Activated T-helper 1 cell treated with Interleukin-2 at 50 U/mL for 16 hours (primary cell): Measurements from ENCODE around the gene PDCD2.
"Not testable (repeated sequence)": the region's sequence is repeated elsewhere in the genome, so short reads cannot be mapped to it uniquely, and the experiment has no call there.

Source experiments
- DNase-seq: peaks from one replicate; pipeline ENCODE4 v3.0.0-alpha.2; 2020; ENCODE audit warnings: low read depth

PDCD2 gene

GRCh38 chr6:170552765-170553533 lies 31.5 kb downstream of the PDCD2 start, which contains the start of gene PSMB1:
Gene PSMB1 (minus strand): TSS chr6:170553307. CDS start chr6:170553242, 65 bp downstream.
- peak; percentile 64 for DNase-seq

- DNase-seq: no peak
Measured at GRCh38 chr6:170545405-170545804, 39.0 kb downstream of the PDCD2 start.

GRCh38 chr6:170542031-170542719 lies 42.3 kb downstream of the PDCD2 start:
- DNase-seq: no peak

- no peak for DNase-seq
Measured at GRCh38 chr6:170537329-170537728, 47.1 kb downstream of the PDCD2 start.

- DNase-seq: no peak
Measured at GRCh38 chr6:170536671-170537070, 47.8 kb downstream of the PDCD2 start.

GRCh38 chr6:170535004-170535403 lies 49.4 kb downstream of the PDCD2 start:
- no peak for DNase-seq

GRCh38 chr6:170533792-170534191 lies 50.6 kb downstream of the PDCD2 start:
- no peak for DNase-seq

- DNase-seq: no peak
Measured at GRCh38 chr6:170532867-170533488, 51.5 kb downstream of the PDCD2 start.

- peak; percentile 38 for DNase-seq
Measured at GRCh38 chr6:170529839-170530469, 54.5 kb downstream of the PDCD2 start.

- not testable (repeated sequence) for DNase-seq
Measured at GRCh38 chr6:170527995-170528394, 56.4 kb downstream of the PDCD2 start.

GRCh38 chr6:170525795-170526194 lies 58.6 kb downstream of the PDCD2 start:
- no peak for DNase-seq
